Upper lobe of left lung (tissue), 4 donors: Measurements from ENCODE around the gene API5.

Experiments
- POLR2A ChIP-seq, 4 donors: fragments of 450-650 bp; IDR thresholded peaks; one replicate each; pipeline ENCODE4 v1.5.1; 2016 to 2017; ENCODE audit warnings: antibody characterized with exemption in 4 of 4, mild to moderate bottlenecking in 2 of 4
- POLR2AphosphoS5 ChIP-seq, 2 donors: sonication (generic); formaldehyde crosslinking; IDR thresholded peaks; one replicate each; pipeline ENCODE4 v1.5.1; 2017; ENCODE audit warnings: antibody characterized with exemption in 2 of 2
- TF ChIP-seq, protein P1 (sequence below), 6 experiments: fragments of 450-650 bp in 4 of 6; fragments of 200-600 bp in 2 of 6; sonication (generic) in 2 of 6; IDR thresholded peaks; one replicate each; pipeline ENCODE4 v1.5.1; 2016 to 2019; ENCODE audit warnings: antibody characterized with exemption in 6 of 6

DNA sequence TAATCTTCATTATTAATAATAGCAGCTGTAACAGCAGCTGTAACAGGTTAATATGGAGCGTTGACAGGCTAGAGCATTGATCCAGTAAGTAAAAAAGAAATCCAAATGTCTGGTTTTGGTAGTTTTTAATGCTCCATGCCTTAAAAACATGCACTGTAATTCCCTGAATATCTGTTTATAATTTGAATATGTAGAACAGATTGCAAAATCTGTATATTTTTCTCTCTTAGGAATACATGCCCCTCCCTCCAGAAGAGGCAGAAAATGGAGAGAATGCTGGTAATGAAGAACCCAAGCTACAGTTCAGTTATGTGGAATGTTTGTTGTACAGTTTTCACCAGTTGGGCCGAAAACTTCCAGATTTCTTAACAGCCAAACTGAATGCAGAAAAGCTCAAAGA, 16.7 kb downstream of the API5 start:
- TF ChIP-seq, protein P1, sequence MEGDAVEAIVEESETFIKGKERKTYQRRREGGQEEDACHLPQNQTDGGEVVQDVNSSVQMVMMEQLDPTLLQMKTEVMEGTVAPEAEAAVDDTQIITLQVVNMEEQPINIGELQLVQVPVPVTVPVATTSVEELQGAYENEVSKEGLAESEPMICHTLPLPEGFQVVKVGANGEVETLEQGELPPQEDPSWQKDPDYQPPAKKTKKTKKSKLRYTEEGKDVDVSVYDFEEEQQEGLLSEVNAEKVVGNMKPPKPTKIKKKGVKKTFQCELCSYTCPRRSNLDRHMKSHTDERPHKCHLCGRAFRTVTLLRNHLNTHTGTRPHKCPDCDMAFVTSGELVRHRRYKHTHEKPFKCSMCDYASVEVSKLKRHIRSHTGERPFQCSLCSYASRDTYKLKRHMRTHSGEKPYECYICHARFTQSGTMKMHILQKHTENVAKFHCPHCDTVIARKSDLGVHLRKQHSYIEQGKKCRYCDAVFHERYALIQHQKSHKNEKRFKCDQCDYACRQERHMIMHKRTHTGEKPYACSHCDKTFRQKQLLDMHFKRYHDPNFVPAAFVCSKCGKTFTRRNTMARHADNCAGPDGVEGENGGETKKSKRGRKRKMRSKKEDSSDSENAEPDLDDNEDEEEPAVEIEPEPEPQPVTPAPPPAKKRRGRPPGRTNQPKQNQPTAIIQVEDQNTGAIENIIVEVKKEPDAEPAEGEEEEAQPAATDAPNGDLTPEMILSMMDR (IDR thresholded peaks at IDR 0.05), result no peak
- TF ChIP-seq POLR2AphosphoS5 (IDR thresholded peaks at IDR 0.05) (no peak), POLR2A (IDR thresholded peaks at IDR 0.05) (no peak)
